Measurements from ENCODE around the gene CENPP.

The CENPP gene

DNA sequence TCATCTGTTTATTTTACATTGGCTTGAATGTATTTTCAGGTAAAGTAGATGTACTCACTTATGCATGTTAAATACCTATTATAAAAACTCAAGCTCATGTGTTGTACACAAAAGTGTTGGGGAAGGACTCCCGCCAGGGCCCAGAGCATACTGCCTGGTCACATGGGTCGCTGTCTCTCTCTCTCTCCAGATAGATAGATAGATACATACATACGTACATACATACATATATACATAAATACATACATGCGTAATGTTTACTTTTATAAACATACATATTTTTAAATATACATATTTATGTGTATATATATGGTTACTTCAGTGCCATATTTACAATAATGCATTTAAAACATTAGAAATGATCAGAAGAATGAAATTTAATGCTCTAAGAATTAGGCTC is 131.8 kb downstream of the CENPP start:
- TF ChIP-seq, protein P1, sequence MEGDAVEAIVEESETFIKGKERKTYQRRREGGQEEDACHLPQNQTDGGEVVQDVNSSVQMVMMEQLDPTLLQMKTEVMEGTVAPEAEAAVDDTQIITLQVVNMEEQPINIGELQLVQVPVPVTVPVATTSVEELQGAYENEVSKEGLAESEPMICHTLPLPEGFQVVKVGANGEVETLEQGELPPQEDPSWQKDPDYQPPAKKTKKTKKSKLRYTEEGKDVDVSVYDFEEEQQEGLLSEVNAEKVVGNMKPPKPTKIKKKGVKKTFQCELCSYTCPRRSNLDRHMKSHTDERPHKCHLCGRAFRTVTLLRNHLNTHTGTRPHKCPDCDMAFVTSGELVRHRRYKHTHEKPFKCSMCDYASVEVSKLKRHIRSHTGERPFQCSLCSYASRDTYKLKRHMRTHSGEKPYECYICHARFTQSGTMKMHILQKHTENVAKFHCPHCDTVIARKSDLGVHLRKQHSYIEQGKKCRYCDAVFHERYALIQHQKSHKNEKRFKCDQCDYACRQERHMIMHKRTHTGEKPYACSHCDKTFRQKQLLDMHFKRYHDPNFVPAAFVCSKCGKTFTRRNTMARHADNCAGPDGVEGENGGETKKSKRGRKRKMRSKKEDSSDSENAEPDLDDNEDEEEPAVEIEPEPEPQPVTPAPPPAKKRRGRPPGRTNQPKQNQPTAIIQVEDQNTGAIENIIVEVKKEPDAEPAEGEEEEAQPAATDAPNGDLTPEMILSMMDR (IDR thresholded peaks at IDR 0.05; ENCODE audit: low read length), result no peak
- TF ChIP-seq EZH2 (optimal IDR thresholded peaks at IDR 0.05; ENCODE audit: low read depth, low read length), result no peak
- Histone ChIP-seq H3F3A (ENCODE audit: insufficient read depth, low read length) (no peaks in the 10 kb centered on the region), H3K36me3 (replicated peaks; ENCODE audit: insufficient read depth, low read length) (no peaks in the 10 kb centered on the region), H3K9me3 (replicated peaks; ENCODE audit: insufficient read depth, low read length) (no peaks in the 10 kb centered on the region), H3K27ac (ENCODE audit: low read length) (no peak overlapping the region), H3K4me1 (ENCODE audit: low read length) (no peaks in the 10 kb centered on the region), H3K4me3 (ENCODE audit: low read length) (no peak overlapping the region), H2AFZ (ENCODE audit: low read length) (no peak overlapping the region), H3K9me2 (replicated peaks; ENCODE audit: insufficient read depth, low read length) (no peaks in the 10 kb centered on the region), H3K79me2 (ENCODE audit: low read length) (no peaks in the 10 kb centered on the region), H3K9ac (ENCODE audit: low read length) (no peak overlapping the region), H4K20me1 (ENCODE audit: insufficient read depth, low read length) (no peaks in the 10 kb centered on the region), H3K27me3 (replicated peaks; ENCODE audit: insufficient read depth, low read length) (no peaks in the 10 kb centered on the region), H3K4me2 (ENCODE audit: low read depth, low read length) (no peak overlapping the region)
- DNase-seq, result no peak

DNA sequence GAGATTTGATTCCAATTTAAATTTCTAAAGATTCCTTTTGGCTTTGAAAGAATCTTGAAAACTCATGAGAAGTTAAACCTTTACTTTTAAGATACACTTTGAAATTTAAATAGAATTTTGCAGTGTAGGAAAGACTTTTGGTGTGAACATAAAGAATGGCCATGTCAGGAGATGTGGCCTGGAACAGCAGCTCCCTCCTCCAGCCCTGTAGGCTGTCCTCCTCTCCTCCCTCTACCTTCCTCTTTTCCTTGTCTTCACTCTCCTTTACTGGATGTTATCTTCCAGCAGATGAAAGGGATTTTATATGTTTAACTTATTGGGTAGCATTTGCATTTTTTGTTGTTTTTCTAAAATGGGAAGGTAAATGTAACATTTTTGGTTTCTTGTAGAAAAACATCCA is 137.6 kb downstream of the CENPP start:
- H3K9ac ChIP-seq (ENCODE audit: low read length), result no peak overlapping the region
- no peaks in the 10 kb centered on the region for H3K27me3 ChIP-seq (replicated peaks; ENCODE audit: insufficient read depth, low read length)
- no peaks in the 10 kb centered on the region for H3K9me2 ChIP-seq (replicated peaks; ENCODE audit: insufficient read depth, low read length)
- TF ChIP-seq EZH2 (optimal IDR thresholded peaks at IDR 0.05; ENCODE audit: low read depth, low read length), result no peak
- TF ChIP-seq, protein P1 (IDR thresholded peaks at IDR 0.05; ENCODE audit: low read length), result no peak
- TF ChIP-seq EZH2phosphoT487 (IDR thresholded peaks at IDR 0.05; ENCODE audit: low read length), result no peak
- no peaks in the 10 kb centered on the region for H4K20me1 ChIP-seq (ENCODE audit: insufficient read depth, low read length)
- no peak overlapping the region for H3K4me2 ChIP-seq (ENCODE audit: low read depth, low read length)
- H3K4me3 ChIP-seq (ENCODE audit: low read length), result no peak overlapping the region
- H3K4me1 ChIP-seq (ENCODE audit: low read length), result no peaks in the 10 kb centered on the region
- H3K27ac ChIP-seq (ENCODE audit: low read length), result no peak overlapping the region
- H2AFZ ChIP-seq (ENCODE audit: low read length), result no peak overlapping the region
- H3K9me3 ChIP-seq (replicated peaks; ENCODE audit: insufficient read depth, low read length), result no peaks in the 10 kb centered on the region
- H3K79me2 ChIP-seq (ENCODE audit: low read length), result no peaks in the 10 kb centered on the region
- H3K36me3 ChIP-seq (replicated peaks; ENCODE audit: insufficient read depth, low read length), result no peaks in the 10 kb centered on the region
- no peak for DNase-seq
- H3F3A ChIP-seq (ENCODE audit: insufficient read depth, low read length), result no peaks in the 10 kb centered on the region

DNA sequence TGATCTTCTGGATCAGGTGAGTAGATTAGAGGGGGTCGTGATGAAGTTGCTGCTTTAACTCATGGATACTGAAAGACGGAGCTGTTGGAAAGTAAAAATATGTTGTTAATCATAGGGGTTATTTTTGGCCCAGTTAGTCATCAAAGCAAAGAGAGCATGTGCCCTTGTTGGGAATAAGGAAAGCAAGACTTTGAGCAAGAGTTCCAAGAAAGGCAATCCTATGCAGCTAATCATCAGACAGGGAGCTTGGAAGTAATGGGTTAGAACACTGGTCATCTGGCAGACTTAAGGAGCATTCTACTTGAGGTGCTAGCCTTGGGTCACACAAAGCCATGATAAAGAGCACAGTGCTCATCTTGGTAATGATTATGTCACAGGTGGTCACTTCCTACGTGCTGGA is 138.2 kb downstream of the CENPP start:
- no peak overlapping the region for H3K27ac ChIP-seq (ENCODE audit: low read length)
- H3K4me3 ChIP-seq (ENCODE audit: low read length), result no peak overlapping the region
- no peaks in the 10 kb centered on the region for H3K36me3 ChIP-seq (replicated peaks; ENCODE audit: insufficient read depth, low read length)
- no peak for DNase-seq
- H3K79me2 ChIP-seq (ENCODE audit: low read length), result no peaks in the 10 kb centered on the region
- H3K9me3 ChIP-seq (replicated peaks; ENCODE audit: insufficient read depth, low read length), result no peaks in the 10 kb centered on the region
- H3F3A ChIP-seq (ENCODE audit: insufficient read depth, low read length), result no peaks in the 10 kb centered on the region
- H4K20me1 ChIP-seq (ENCODE audit: insufficient read depth, low read length), result no peaks in the 10 kb centered on the region
- no peaks in the 10 kb centered on the region for H3K27me3 ChIP-seq (replicated peaks; ENCODE audit: insufficient read depth, low read length)
- H3K9me2 ChIP-seq (replicated peaks; ENCODE audit: insufficient read depth, low read length), result no peaks in the 10 kb centered on the region
- TF ChIP-seq, protein P1 (IDR thresholded peaks at IDR 0.05; ENCODE audit: low read length), result no peak
- TF ChIP-seq EZH2 (optimal IDR thresholded peaks at IDR 0.05; ENCODE audit: low read depth, low read length) (no peak), EZH2phosphoT487 (IDR thresholded peaks at IDR 0.05; ENCODE audit: low read length) (no peak)
- H3K4me2 ChIP-seq (ENCODE audit: low read depth, low read length), result no peak overlapping the region
- H2AFZ ChIP-seq (ENCODE audit: low read length), result no peak overlapping the region
- no peak overlapping the region for H3K9ac ChIP-seq (ENCODE audit: low read length)
- H3K4me1 ChIP-seq (ENCODE audit: low read length), result no peaks in the 10 kb centered on the region

Data from MM.1S (cell line).